Activated naive CD4-positive, alpha-beta T cell treated with anti-CD3 and anti-CD28 coated beads, Interleukin-2, amount 50 U/mL, for 24 hours (primary cell): Measurements from ENCODE around the gene PSMG1.
"Not testable (repeated sequence)": the region's sequence is repeated elsewhere in the genome, so short reads cannot be mapped to it uniquely, and the experiment has no call there.

Experiments
- H3K27ac Mint-ChIP-seq: one replicate; pipeline ENCODE4 v1.8.0; 2021; ENCODE audit warnings: mild to moderate bottlenecking, mixed read lengths
- H3K27me3 Mint-ChIP-seq: one replicate; pipeline ENCODE4 v1.8.0; 2021; ENCODE audit warnings: mixed read lengths
- H3K36me3 Mint-ChIP-seq: one replicate; pipeline ENCODE4 v1.8.0; 2021; ENCODE audit warnings: mixed read lengths
- H3K4me1 Mint-ChIP-seq: one replicate; pipeline ENCODE4 v1.8.0; 2021; ENCODE audit warnings: mixed read lengths
- H3K4me3 Mint-ChIP-seq: one replicate; pipeline ENCODE4 v1.8.0; 2021; ENCODE audit warnings: mild to moderate bottlenecking, mixed read lengths
- H3K9me3 Mint-ChIP-seq: one replicate; pipeline ENCODE4 v1.8.0; 2021; ENCODE audit warnings: mixed read lengths

Gene PSMG1

DNA sequence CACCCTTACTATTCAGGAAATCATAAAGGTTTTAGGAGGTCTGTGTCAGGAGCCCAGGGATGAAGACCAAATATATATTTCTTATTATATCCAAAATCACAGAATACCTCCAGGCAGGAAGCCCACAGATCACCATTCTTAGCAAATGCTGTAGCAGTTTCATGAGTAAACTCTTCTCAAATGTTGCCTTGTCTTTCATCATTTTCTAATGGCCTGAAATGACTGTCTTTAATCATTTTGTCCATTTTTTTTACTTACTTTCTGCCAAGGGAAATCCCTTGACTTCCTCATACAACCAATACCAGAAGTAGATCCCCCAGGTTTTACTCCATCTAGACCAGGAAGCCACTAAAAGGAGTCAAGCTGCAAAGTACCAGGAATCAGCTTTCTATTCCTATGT lies 32.4 kb downstream of the PSMG1 start:
- no peaks in the 10 kb centered on the region for H3K36me3 Mint-ChIP-seq
- H3K4me3 Mint-ChIP-seq: no peak overlapping the region
- no peaks in the 10 kb centered on the region for H3K9me3 Mint-ChIP-seq
- H3K27me3 Mint-ChIP-seq: peaks cover 5% of the 10 kb centered on the region
- no peak overlapping the region for H3K27ac Mint-ChIP-seq
- no peaks in the 10 kb centered on the region for H3K4me1 Mint-ChIP-seq

DNA sequence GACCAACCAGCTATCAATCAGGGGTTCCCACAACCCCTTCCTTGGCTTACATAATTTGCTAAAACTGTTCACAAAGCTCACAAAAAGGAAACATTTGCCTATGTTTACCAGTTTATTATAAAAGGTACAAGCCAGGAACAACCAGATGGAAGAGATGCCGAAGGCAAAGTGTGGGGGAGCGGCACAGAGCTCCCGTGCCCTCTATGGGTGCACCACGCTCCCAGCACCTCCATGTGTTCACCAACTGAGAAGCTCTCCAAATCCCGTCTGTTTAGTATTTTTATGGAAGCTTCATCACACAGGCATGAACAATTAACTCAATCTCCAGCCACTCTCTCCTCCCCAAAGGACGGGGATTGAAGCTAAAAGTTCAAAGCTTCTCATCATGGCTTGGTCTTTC lies 32.9 kb downstream of the PSMG1 start:
- Mint-ChIP-seq H3K36me3 (no peaks in the 10 kb centered on the region), H3K4me1 (no peaks in the 10 kb centered on the region), H3K27me3 (peaks cover 5% of the 10 kb centered on the region), H3K27ac (no peak overlapping the region), H3K9me3 (no peaks in the 10 kb centered on the region), H3K4me3 (no peak overlapping the region)

DNA sequence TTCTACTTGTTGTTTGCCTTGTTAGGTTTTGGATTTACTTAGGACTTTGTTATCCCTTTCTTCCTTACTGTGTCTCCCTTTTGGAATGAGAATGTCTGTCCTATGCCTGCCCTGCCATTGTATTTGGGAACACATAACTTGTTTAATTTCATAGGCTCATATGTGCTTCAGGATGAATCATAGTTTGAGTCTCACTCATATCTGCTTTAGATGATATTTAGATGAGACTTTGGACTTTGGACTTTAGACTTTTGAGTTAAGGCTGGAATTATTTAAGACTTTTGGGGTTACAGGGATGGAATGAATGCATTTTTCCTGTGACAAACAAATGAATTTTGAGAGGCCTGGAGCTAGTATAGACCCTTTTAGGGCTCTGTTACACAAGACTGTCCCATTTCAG lies 33.4 kb downstream of the PSMG1 start:
- Mint-ChIP-seq H3K9me3 (no peaks in the 10 kb centered on the region), H3K4me3 (no peak overlapping the region), H3K27ac (no peak overlapping the region), H3K27me3 (peaks cover 5% of the 10 kb centered on the region), H3K36me3 (no peaks in the 10 kb centered on the region), H3K4me1 (no peaks in the 10 kb centered on the region)

DNA sequence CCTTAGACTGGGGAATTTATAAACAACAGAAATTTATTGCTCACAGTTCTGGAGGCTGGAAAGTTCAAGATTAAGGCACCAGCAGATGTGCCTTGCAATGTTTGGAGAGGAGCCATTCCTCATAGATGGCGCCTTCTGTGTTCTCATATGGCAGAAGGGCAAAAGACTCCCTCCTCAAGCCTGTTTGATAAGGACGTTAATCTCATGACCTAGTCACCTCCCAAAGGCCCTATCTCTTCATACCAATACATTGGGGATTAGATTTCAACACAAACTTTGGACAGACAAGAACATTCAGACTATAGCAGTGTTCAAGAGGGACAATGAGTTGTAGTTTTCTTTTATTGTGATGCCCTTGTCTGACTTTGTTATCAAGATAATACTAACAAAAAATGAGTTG lies 34.3 kb downstream of the PSMG1 start:
- Mint-ChIP-seq H3K4me1 (no peaks in the 10 kb centered on the region), H3K36me3 (no peaks in the 10 kb centered on the region), H3K27ac (no peak overlapping the region), H3K27me3 (peaks cover 5% of the 10 kb centered on the region), H3K9me3 (no peaks in the 10 kb centered on the region), H3K4me3 (no peak overlapping the region)

DNA sequence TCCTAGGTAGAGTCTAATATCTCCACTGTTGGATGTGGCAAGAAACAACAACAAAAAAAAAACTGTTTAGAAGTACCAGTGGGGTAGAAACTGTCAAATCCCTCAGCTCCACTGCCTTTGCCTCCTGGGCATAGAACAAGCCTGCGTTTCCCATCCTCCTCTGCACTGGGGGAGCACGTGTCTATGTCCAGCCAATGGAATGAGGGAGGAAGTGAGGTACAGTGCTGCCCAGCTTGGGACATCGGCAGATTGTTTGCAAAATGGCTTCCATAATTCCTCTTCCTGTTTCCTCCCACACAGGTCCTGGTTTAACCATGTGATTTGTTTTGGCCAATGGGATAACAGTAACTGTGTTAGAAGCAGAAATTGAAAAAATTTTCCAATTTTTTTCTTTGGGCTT lies 39.1 kb downstream of the PSMG1 start:
- Mint-ChIP-seq H3K9me3 (no peaks in the 10 kb centered on the region), H3K36me3 (no peaks in the 10 kb centered on the region), H3K27me3 (no peaks in the 10 kb centered on the region), H3K27ac (no peak overlapping the region), H3K4me3 (no peak overlapping the region), H3K4me1 (no peaks in the 10 kb centered on the region)

DNA sequence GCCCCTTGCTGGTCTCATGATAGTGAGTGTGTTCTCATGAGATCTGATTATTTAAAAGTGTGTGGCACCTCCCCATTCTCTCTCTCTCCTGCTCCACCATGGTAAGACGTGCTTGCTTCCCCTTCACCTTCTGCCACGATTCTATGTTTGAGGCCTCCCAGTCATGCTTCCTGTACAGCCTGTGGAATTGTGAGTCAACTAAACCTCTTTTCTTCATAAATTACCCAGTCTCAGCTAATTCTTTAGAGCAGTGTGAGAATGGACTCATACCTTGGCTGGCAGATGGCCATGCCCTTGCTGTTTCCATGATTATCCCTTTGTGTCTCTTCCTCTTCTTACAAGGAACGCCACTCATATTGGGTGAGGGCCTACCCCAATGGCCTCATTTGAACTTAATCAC lies 40.3 kb downstream of the PSMG1 start:
- Mint-ChIP-seq H3K4me3 (no peak overlapping the region), H3K27ac (no peak overlapping the region), H3K36me3 (no peaks in the 10 kb centered on the region), H3K4me1 (no peaks in the 10 kb centered on the region), H3K27me3 (no peaks in the 10 kb centered on the region), H3K9me3 (no peaks in the 10 kb centered on the region)

DNA sequence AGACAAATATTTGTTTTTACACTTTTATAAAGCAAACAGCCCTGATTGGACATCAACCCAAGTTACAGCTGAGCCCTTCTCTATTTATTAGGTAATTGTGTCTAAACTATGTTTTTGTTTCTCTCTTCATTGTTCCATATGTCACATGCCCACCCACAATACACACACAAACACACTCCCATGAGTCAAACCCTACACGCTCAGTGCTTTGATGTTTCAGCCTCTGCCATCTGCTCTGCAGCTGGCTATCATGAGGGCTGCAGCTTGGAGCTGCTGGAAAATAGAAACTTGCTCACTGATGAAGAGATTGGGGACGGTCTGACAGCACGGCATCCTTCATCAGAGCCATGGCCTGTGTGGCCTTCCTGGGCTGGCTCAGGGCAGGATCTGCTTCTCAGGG lies 41.7 kb downstream of the PSMG1 start:
- no peak overlapping the region for H3K4me3 Mint-ChIP-seq
- no peaks in the 10 kb centered on the region for H3K4me1 Mint-ChIP-seq
- H3K27me3 Mint-ChIP-seq: no peaks in the 10 kb centered on the region
- H3K9me3 Mint-ChIP-seq: no peaks in the 10 kb centered on the region
- no peak overlapping the region for H3K27ac Mint-ChIP-seq
- no peaks in the 10 kb centered on the region for H3K36me3 Mint-ChIP-seq

DNA sequence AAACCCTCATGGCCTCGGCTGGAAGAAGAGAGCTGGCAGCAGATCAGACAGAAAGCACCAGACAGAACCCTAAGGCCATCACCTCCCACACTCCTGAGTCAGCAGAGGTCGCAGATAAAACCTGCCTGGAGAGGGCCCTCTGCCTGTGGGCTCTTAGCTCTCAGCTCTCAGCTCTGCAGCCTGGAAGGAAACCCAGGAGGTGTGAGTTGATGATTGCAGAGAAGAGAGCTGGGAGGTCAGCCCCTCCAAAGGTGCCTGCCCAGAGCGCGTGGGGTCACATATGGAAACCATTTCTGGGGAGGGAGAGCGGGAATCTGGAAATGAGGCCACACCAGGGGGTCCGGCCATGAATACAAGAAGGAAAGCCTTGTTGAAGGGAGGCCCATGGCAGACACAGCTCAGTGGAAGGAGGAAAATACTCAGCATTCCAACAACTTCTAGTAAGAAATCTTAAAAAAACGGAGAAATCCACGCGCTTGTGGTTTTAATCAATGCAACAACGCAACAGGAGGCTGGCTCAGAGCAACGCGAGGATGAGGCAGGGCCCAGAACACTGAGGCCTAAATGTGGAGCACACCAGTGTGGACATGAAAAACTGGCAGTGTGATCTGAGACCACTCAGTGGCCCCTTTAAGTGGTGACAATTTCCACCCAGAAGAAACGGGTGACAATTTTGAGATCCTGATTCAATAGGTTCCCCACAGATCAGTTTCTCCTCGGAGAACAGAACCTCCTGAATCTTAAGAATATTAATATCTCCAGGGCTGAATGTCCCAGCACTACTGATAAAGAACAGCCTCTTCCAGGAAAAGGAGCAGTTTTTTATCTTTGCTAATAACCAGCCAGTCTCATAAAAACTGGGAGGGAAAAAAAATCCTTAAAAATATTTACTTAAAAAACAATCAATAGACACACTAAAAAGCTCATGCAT lies 45.7 kb downstream of the PSMG1 start:
- Mint-ChIP-seq H3K36me3 (no peaks in the 10 kb centered on the region), H3K4me3 (no peak overlapping the region), H3K9me3 (no peaks in the 10 kb centered on the region), H3K27me3 (no peaks in the 10 kb centered on the region), H3K4me1 (no peaks in the 10 kb centered on the region), H3K27ac (no peak overlapping the region)

DNA sequence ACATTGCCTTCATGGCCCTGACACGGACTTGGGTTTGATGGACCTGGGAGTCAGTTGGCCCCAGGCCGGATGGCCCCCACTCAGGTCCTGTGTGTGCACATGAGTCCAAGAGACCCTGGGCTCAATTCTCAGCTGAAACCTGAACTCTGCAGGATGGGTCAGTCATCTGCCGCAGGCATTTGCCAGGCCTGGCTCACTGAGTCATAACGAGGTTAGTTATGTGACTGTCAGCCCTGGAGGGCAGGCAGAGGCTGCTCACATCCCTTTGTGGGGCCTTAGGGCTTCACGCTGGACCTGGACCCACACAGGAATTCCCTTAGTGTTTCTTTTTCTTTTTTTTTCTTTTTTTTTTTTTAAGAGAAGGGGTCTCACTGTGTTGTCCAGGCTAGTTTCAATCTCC lies 46.5 kb downstream of the PSMG1 start:
- H3K36me3 Mint-ChIP-seq: no peaks in the 10 kb centered on the region
- H3K4me1 Mint-ChIP-seq: no peaks in the 10 kb centered on the region
- H3K27ac Mint-ChIP-seq: no peak overlapping the region
- H3K9me3 Mint-ChIP-seq: no peaks in the 10 kb centered on the region
- no peak overlapping the region for H3K4me3 Mint-ChIP-seq
- H3K27me3 Mint-ChIP-seq: no peaks in the 10 kb centered on the region

DNA sequence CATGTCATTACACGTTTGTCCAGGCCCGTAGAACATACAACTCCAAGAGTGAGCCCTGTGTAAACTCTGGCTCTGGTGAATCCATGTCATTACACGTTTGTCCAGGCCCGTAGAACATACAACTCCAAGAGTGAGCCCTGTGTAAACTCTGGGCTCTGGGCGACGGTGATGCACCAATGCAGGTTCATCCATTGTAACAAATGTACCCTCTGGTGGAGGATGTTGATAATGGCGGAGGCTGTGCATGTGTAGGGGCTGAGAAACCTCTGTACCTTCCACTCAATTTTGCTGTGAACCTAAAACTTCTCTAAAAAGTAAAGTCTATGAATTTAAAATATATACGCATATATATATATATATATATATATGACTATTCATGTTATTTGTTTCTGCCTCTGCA lies 47.1 kb downstream of the PSMG1 start:
- H3K27me3 Mint-ChIP-seq, H3K4me3 Mint-ChIP-seq, H3K36me3 Mint-ChIP-seq, H3K9me3 Mint-ChIP-seq, H3K27ac Mint-ChIP-seq, H3K4me1 Mint-ChIP-seq: not testable (repeated sequence)

DNA sequence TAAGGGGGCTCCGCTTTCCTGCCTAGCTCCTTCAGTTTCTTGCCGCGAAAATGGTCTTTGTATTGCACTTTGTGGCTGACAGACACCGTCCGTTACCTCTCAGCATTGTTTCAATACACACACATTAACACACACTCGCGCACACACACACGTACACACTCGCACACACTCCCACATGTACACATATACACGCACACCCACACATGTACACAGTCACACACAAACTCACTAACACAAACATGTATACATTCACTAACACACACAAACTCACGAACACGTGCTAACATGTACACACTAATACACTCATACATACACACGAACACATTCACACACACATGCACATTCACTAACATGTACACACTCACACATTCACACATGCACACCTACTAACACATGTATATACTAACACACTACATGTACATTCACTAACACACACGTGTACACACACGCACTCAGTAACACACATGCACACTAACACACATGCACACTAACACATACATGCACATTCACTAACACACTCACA lies 48.9 kb downstream of the PSMG1 start:
- Mint-ChIP-seq H3K4me1 (no peaks in the 10 kb centered on the region), H3K4me3 (no peak overlapping the region), H3K9me3 (no peaks in the 10 kb centered on the region), H3K27ac (no peak overlapping the region), H3K36me3 (no peaks in the 10 kb centered on the region), H3K27me3 (no peaks in the 10 kb centered on the region)

DNA sequence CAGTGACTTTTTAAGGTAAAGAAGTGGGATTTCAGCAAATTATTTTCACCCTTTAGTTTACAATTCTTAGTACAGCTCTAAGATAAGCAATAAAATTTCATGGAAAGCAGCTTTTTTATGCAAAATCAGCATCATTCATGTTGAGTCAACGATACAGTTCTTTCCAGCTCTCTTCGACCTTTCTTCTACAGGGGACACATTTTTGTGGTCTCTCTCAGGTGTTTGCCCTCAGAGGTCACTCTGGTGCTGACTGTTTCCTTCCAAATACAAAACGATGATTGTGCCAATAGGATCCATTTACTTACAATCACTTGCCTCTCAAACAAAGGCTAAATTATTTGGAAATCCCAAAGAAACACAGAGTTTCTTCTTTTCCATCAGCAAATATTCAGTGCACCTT lies 51.0 kb downstream of the PSMG1 start:
- no peak overlapping the region for H3K4me3 Mint-ChIP-seq
- H3K27me3 Mint-ChIP-seq: no peaks in the 10 kb centered on the region
- H3K4me1 Mint-ChIP-seq: no peaks in the 10 kb centered on the region
- H3K36me3 Mint-ChIP-seq: no peaks in the 10 kb centered on the region
- H3K27ac Mint-ChIP-seq: no peak overlapping the region
- no peaks in the 10 kb centered on the region for H3K9me3 Mint-ChIP-seq

DNA sequence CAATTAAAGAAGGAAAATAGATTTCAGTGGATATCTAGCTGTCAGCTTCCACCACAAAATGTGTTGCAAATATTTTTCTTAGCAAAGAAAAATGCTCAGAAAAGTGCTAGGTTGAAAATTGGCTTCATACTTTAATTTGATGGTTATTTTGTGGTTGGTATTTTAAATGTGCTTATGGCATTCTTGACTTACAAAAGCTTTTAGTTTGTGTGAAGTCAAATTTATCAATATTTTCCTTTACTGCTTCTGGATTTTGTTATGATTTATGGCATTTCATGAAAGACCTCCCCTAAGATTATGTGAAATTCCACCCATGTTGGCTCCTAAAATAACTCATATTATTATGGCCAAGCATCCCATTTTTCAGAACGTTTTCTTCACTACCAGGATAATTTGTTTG lies 51.5 kb downstream of the PSMG1 start:
- Mint-ChIP-seq H3K27ac (no peak overlapping the region), H3K4me1 (no peaks in the 10 kb centered on the region), H3K4me3 (no peak overlapping the region), H3K9me3 (no peaks in the 10 kb centered on the region), H3K36me3 (no peaks in the 10 kb centered on the region), H3K27me3 (no peaks in the 10 kb centered on the region)

DNA sequence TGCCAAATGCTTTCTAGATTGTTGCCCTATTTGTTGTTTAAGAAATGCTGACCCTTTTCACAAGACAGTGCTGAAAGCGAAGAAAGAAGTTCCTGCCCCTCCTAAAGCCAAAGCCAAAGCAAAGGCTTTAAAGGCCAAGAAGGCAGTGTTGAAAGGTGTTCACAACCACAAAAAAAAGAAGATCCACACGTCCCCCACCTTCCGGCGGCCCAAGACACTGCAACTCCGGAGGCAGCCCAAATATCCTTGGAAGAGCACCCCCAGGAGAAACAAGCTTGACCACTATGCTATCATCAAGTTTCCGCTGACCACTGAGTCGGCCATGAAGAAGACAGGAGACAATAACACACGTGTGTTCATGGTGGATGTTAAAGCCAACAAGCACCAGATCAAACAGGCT lies 55.7 kb downstream of the PSMG1 start:
- Mint-ChIP-seq H3K4me1 (no peaks in the 10 kb centered on the region), H3K36me3 (peaks cover 2% of the 10 kb centered on the region), H3K27me3 (no peaks in the 10 kb centered on the region), H3K27ac (no peak overlapping the region), H3K4me3 (no peak overlapping the region), H3K9me3 (peaks cover 5% of the 10 kb centered on the region)

DNA sequence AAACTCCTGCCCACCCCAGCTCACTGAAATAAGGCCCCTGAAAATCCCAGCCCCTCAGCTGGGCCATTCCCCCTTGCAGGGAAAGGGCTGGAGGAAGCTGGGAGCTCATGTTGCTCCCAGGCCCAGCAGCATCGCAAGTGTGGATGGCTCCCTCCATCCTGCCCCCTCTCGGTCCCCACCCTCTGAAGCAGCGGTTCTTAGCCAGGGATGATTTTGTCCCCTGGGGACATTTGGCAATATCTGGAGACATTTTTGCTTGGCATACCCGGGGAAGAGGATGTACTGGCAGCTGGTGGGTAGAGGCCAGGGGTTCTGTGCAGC lies 56.8 kb downstream of the PSMG1 start:
- H3K4me3 Mint-ChIP-seq: no peak overlapping the region
- H3K36me3 Mint-ChIP-seq: peaks cover 7% of the 10 kb centered on the region
- H3K27me3 Mint-ChIP-seq: peaks cover 1% of the 10 kb centered on the region
- peaks cover 12% of the 10 kb centered on the region for H3K9me3 Mint-ChIP-seq
- H3K4me1 Mint-ChIP-seq: peaks cover 6% of the 10 kb centered on the region
- no peak overlapping the region for H3K27ac Mint-ChIP-seq

DNA sequence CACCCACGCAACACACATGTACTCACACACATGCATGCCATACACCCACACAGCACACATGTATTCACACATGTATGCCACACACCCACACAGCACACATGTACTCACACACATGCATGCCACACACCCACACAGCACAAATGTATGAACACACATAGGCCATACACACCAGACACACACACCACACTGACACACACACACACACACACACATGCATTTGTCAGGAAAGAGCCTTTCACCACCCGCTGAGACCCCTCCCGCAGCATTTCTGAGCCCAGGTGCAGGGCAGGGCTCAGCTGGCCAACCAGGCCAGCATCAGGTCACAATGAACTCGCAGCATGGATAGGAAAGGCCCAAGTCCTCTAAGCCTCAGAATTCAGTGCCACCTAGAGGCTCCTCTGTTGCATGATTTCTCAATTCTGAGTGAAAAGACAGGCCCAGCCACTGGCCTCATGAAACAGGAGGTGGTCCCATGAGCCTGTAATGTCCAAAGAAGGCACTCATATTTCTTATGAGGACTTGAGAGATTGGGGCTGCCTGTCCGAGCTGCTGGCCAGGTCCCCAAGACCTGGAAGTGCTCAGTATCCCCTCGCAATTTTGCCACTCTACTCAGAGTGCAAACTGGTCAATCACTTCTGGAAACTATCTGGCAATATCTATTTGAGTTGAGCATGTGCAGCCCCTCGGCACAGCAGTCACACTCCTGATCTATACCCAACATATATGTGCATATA lies 57.3 kb downstream of the PSMG1 start:
- H3K4me1 Mint-ChIP-seq: peaks cover 6% of the 10 kb centered on the region
- H3K4me3 Mint-ChIP-seq: no peak overlapping the region
- H3K27me3 Mint-ChIP-seq: peaks cover 1% of the 10 kb centered on the region
- H3K9me3 Mint-ChIP-seq: peaks cover 12% of the 10 kb centered on the region
- no peak overlapping the region for H3K27ac Mint-ChIP-seq
- peaks cover 7% of the 10 kb centered on the region for H3K36me3 Mint-ChIP-seq
